ENCODE data around the gene PAM.

GRCh38 chr5:102863058-102863457 is 108.0 kb downstream of the PAM start:
- TF ChIP-seq CTCF (IDR thresholded peaks at IDR 0.05) = no peak
- TF ChIP-seq POLR2A (IDR thresholded peaks at IDR 0.05) = no peak
